Activated T-helper 9 cell treated with anti-CD3 and anti-CD28 coated beads, Interleukin-2, amount 50 U/mL, for 16 hours (primary cell): ENCODE data around the gene UBE2J2.
"Not testable (repeated sequence)": the region's sequence is repeated elsewhere in the genome, so short reads cannot be mapped to it uniquely, and the experiment has no call there.

Source experiments
- DNase-seq: peaks from one replicate; pipeline ENCODE4 v3.0.0-alpha.2; 2020; ENCODE audit warnings: low read depth

The UBE2J2 gene

DNA sequence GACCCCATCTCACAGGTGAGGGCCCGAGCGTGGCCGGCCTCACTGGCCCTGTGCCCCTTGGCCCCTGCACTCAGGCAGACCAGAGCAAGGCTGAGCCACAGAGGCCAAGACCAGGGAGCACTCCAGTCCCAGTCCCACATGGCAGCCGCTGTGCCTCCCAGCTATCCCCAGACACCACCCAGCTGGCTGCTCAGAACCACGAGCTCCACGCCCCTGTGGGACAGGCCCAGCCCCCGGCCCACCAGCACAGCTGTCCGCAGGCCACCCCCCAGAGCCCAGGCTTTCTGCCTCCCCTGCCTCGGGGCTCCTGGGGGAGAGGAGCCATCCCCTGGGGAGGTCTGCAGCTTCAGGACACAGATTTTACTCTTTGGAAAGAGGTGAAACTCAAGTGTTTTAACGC, 18.0 kb downstream of the UBE2J2 start:
- DNase-seq, result no peak

DNA sequence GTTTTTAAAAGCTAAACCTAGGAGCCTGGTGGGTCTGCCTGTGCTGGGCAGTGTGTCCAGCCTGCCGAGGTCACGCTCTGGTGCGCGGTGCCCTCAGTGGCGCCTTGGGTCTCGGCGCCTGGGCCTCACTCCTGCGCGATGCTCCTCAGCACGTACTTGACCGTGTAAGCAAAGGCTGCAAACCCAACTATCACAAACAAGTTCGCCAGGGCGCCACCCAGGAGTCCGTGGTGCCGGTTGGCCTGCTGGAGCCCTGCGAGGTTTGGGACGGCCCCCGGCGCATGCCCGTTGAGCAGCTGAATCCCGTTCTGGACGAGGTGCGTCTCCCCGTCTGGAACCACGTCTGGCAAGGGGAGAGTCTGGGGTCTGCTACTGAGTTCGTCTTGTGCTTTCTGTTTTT, 18.6 kb downstream of the UBE2J2 start:
- no peak for DNase-seq

DNA sequence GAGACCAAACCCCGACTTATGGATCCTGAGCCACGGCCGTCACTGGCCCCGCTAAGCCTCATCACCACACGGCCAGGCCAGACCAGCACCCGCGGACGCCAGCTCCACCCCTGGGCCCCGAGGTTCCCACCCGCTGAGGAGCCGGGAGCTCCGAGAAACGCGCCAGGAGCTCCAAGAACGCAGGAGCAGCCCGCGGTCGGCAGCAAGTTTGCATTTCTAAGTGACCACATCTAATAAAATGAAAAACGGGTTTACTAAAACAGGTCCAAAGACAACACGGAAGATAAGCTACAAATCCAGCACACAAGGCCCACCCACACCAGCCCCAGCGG, 19.0 kb downstream of the UBE2J2 start:
- DNase-seq, result no peak

DNA sequence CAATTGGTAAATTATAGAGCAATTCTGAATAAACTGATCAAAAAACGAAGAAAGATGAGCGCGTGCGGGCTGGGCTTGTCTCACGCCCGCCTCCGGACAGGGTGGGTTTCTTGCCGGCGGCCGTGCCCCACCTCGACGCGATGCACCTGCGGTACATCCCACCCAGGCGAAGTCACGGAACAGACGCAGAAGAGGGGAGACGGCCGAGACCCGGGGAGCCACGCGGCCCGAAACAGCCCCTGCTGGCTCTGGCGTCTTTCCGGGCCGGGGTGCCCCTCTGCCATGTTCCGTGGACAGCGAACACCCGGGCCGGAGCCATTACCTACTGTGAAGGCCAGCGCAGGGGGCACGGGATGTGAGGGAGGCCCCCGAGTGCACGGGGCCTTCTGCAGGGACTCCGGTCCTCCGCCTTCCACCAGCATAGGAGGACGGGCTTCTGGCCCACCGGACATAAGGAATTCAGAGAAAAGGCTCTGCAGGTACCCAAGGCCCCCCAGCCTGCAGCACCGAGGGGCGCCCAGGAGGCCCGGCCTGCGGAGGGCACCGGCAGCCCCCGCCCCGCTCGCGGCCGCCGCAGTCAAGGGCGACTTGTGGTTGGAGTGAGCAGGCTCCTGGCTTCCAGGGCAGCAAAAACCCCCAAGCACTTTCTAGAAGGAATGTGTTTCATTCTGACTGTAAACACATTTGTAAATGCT, 19.5 kb downstream of the UBE2J2 start:
- no peak for DNase-seq

DNA sequence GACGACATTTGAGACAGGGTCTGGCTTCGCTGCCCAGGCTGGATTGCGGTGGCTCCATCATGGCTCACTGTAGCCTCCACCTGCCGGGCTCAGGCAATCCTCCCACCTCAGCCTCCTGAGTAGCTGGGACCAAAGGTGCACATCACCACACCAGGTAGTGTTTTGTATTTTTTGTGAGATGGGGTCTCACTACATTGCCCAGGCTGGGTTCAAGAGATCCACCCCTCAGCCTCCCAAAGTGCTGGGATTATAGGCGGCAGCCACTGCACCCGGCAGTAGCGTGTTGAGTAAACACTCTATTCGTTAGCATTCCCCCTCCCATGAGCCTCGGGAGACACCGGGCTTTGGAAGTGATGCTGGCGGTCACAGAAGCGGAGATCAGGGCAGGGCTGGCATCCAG, 20.3 kb downstream of the UBE2J2 start:
- DNase-seq, result no peak

DNA sequence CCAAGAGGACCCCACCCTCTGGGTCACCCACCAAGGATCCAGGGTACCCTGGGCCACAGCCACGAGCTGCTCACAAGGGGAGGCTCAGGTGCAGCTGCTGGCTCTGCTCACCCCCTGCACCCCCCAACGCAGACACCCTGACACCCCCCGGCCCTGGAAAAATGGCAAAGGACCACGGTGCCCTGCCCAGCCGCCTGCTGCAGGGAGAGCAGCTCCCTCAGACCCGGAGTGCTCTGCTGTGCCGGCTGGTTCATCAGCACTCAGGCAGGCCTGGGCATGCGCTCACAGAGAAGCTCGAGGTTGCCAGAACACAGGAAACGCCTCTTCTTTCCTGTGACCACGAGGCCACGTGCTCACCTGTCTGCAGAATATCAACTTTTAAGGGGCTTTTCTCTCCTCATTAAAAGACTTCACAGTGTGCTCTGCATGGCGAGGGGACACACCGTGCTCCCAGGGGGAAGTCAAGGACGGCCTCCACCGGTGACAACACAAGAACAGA, 22.8 kb downstream of the UBE2J2 start:
- peak; percentile 63 for DNase-seq

DNA sequence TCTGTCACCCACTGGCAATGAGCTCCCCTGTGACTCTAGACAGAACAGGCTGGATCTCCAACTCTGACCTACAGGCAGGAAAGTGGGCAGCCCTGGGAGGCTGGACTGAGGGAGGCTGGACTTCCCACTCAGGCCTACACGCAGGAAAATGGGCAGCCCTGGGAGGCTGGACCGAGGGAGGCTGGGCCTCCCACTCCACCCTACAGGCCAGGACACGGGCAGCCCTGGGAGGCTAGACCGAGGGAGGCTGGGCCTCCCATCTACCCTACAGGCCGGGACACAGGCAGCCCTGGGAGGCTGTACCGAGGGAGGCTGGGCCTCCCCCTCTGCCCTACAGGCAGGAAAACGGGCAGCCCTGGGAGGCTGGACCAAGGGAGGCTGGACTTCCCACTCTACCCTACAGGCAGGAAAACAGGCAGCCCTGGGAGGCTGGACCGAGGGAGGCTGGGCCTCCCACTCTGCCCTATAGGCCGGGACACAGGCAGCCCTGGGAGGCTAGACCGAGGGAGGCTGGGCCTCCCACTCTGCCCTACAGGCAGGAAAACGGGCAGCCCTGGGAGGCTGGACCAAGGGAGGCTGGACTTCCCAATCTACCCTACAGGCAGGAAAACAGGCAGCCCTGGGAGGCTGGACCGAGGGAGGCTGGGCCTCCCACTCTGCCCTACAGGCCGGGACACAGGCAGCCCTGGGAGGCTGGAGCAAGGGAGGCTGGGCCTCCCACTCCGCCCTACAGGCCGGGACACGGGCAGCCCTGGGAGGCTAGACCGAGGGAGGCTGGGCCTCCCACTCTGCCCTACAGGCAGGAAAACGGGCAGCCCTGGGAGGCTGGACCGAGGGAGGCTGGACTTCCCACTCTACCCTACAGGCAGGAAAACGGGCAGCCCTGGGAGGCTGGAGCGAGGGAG, 25.4 kb downstream of the UBE2J2 start:
- not testable (repeated sequence) for DNase-seq

DNA sequence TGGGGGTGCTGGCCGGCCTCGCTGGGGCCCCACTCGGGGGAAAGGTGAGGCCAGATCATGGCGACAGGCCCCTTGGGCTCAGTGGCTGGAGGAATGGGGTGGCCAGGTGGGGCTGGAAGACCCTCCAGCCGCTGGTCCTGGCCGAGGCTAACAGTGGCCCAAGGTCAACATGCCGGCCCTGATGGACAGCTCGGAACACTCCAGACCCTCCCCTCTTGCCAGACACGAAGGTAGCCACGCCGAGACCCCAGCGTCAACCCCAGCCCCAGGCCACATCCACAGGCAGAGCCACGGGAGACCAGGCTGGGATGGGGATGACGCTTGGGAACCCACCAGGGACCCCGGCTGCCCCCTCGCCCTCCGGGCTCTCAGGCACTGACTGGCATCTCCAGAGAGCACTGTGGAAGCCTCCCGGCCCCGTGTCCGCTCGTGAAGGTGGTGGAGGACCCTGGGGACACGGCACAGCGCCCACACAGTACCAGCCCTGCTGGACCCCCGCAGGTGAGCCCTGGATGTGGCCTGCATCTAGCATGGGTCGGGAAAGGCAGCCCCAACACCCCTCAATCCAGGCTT, 26.2 kb downstream of the UBE2J2 start:
- DNase-seq, result no peak

DNA sequence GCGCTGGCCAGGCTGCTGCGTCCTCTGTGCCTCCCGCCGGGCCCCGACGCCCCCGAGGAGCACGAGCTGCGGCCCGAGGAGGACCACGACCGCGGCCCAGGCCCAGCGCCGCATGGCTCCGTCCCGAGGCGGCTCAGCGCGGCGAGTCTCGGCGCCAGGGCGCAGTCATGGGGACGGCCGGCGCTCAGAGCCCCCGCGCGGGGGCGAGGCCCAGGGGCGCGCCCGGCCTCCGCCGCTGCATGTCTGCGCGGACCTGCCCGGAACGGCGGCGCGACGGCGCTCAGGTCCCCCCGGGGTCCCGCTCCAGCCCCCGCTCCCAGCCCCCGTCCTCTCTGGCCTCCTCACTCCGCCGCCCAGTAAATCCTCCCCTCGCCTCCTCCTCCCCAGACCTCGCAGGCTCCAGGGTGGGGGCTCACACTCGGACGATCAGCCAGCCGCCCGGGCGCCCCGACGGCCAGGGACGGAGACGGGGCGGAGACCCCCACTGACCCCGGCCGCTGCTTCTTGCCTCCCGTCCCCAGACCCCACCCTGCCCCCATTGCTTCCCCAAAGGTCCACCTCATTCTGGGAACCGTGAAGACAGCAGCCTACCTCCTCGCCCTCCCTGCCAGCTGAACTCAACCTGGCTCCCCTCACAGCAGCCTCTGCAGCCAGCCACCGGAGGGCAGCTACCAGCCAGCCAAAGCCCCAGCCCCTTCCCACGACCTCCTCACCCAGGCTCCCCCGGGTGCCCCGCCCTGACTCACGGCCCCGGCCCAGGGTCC, 26.9 kb downstream of the UBE2J2 start, which contains the start of gene C1QTNF12:
TSS of gene C1QTNF12 (minus strand) at position 146 of the 764 bp plus-strand sequence. CDS start at position 114, 32 bp downstream.
- no peak for DNase-seq

DNA sequence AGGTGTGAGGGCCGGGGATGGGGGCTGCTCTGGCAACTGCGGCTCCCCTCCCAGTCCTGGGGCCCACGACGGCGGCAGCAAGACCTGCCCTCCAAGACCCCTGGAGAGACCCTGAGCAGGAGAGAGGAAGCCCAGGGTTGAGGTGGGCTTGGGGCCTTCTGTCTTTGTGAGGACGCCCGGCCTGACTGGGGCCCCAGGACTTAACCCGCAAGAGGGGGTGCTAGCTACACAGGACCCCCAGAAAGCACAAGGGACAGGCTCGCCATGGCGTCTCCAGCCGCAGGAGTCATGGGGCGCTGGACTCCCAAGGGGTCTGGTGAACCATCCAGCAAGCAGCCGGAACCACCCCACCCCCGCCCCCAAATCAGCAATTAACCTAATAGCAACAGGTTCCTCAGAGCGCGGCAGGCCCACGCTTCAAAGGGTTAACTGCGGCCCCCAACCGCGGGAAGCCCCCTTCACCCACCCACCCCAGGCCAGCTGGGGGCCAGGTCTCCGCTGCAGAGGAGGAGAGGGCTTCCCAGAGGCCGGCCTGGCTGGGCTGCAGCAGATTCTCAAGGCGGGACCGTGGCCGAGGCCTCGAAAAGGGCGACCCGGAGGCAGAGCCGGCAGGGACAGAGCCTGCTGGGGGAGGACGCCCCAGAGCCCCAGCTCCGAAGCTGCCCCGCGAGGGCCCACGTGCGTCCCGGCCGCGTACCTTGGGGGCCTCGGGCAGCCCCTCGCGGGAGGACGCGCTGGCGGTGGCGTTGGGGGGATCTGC, 27.7 kb downstream of the UBE2J2 start:
- no peak for DNase-seq

DNA sequence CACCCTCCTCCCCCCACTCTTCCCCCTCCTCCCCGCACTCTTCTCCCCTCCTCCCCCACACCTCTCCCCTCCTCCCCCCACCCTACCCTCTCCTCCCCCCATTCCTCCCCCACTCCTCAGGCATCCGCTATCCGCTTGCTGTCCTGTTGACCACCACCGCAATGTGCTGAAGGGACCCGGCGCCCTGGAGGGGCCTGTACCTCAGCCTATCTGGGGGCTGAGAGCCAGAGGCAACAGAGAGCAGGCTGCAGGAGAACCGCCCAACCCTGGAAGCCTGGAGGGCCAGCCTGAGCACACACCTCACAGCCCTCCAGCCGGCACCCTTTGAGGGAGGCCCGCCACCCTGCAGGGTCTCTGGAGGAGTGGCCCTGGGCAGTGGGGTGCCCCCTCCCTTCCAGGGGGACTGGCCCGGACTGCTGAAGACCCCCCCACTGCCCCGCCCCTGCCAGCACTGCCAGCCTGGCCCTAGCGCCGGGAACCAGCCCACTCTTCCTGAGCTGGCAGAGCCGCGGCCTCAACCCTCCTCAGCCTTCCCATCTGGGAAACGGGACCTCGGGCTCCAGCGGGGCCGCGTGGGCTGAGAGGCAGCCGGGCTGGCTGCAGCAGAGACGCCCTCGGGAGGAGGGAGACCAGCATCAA, 28.4 kb downstream of the UBE2J2 start:
- no peak for DNase-seq

DNA sequence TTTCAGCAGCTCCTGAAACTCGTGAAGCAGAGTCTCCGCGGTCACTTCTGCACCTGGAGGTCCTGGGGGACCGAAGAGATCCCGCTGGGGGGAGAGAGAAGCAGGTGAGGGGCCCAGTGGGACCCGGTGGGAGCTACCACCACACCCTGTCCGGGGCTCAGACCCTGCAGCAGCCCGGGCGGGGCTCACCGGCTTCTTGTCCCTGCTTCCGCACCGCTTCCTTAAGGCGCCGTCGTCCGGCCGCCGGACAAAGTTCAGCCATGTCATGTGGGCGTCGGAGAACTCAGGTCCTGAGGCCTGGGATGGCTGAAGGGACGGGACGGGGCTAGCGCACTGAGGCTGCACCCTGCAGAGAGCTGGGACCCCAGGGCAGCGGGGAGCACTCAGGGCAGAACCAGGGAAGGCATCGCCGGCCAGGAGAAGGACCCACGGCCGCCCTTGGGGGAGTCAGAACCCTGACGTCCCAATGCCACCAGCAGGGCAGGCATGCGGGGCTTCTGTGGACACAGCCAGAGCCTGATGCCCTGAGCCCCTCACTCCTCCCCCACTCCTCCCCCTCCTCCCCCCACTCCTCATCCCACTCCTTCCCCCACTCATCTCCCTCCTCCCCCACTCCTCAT, 29.4 kb downstream of the UBE2J2 start:
- no peak for DNase-seq

DNA sequence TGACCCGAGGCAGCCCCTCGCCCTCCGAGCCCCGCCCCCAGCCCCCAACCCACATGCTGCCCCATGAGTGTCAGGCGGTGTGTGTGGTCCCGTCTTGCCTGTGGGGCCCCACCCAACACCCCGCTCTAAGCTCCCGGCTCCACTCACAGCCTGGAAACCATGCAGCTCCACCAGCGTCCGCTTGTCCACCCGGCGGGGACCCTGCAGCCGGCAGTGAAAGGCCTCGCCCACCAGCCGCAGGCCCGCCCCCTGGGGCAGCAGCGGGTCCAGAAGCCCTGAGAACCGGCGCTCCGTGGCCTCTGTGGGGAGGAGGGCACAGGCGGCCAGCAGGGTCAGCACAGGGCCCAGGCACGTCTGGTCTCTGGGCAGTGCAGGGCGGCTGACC, 29.9 kb downstream of the UBE2J2 start:
- DNase-seq, result no peak

DNA sequence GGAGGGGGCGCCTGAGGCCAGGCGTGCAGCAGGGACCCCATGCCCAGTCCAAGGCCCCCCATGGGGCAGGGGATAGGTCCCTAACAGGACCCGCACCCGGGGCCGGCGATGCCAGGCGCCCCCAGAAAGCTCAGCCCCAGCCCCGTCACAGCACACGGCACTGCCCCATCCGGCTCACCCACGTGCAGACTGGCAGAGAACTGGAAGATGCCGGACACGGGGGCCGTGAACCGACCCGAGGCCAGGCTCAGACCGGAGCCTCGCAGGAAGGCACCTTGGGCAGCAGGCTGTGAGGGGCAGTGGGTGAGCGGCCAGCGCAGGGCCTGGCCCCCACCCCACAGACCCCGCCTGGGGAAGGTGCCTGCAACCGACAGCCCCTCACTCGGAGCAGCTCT, 30.4 kb downstream of the UBE2J2 start:
- no peak for DNase-seq

DNA sequence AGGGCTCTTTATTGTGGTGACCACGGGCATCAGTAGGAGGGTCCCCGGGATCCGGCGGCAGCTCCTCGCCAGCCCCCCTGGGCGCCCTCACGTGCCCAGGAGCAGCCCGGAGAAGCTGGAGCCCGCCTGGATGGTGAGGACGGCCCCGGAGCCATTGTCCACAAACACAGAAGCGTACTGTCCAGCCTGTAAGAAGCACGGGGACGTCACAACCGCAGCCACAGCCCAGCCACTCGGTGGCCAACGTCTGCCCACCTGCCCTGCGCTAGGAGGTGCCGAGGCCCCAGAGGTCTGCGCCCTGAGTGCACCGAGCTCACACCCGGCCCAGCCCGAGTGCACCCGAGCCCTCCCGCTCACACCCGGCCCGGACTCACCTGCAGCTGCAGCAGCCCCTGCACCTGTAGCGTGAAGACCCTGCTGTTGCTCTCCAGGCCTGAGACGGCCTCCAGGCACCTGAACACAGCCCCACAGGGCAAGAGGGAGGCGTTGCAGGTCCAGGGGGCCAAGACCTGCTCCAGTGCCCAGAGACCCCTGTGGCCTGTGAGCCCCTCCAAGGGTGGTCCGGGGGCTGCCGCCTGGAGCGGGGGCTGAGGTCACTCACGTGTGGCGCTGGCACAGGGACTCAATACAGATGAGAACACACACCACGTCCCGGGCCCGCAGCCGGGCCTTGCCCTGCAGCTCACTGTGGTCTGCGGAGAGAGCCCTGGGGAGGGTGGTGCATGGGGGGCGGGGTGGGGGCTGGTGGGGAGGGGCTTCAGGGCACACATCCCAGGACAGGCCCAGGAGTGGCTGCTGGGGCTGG, 31.0 kb downstream of the UBE2J2 start:
- DNase-seq, result no peak

DNA sequence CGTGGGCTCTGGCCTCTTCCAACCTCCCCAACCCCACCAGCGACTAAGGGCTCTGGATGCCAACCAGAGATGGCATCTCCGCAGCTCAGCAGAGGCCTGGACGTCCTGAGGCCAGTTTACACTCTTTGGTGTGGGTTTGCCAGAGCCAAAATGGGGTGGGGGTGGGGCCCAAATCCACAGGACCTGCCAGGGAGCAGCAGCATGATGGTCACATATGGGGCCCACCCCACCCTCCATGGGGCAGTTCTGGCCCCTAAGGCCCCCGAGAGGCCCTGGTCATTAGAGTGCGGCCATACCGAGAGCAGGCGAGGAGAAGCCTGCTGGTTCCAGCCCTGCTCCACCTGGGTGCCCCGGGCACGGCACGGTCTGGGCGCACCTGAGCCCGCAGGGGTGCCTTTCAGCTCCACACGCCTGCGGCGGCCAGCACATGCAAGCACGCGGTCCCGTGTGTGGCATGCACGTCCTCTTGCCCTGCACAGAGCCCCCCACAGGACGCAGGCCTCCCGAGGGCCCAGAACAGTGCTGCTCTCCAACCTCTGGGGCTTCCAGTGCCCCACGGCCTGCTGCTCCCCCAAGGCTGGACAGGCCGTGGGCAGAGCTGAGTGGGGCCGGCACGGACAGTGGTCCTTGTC, 31.9 kb downstream of the UBE2J2 start:
- no peak for DNase-seq

DNA sequence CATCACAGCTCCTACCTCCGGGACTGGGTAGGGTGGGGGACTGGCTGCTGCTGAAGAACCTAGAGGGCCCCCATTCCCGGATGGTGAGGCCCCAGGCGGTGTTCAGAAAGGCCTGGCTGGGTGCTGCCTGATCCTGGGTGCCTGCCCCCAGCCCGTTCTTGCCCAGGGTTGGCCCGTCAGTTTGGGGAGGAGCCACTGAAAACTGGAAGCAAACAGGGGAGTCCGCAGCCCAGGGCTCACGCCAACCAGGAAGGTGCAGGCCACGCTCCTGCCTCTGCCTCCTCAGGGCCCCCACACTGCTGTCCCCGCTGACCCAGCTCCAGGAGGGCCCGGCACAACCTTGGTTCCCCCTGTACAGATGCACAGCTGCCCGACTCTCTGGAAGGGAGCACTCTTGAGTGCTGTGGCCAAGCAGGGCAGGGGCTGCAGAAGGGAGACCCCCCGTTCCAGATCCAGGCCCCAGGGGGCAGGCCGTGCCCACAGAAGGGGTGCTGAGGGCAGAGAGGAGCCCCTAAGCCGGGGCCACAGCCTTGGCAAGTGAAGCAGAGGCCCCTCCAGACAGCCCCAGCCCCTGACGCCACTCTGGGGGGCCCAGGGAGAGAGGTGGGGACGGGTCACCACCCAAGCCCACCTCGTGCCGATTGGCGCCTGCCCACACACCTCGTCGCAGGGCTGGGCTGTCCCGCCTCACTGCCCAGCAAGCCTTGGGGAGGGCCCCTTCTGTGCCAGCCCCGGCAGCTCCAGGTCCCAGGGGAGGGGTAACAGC, 32.6 kb downstream of the UBE2J2 start:
- no peak for DNase-seq

DNA sequence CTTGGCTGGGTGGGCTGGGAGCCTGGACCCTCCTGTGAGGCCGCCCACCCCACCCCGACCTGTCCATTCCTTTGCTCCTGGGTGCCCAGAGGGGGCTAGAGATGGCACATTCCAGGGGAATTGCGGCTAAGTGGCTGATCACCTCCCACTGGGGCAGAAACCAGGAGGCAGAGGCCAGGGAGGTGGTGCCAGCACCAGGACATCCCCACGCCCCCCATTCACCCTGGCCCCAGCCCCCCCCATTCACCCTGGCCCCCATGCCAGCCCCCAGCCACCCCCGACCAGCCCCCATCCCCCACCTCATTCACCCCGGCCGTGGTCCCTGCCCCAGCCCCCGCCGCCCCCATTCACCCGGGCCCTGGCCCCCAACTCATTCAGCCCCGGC, 33.3 kb downstream of the UBE2J2 start:
- DNase-seq, result no peak
